GM12801 (cell line): ENCODE data around the gene G2E3.

Experiments used
- CTCF ChIP-seq: IDR thresholded peaks from one replicate; pipeline ENCODE4 v1.5.1; 2011; ENCODE audit warnings: control low read depth; ENCODE audit not compliant: insufficient read length; ENCODE audit errors: extremely low read depth

G2E3 gene

GRCh38 chr14:30625533-30625932, 66.6 kb downstream of the G2E3 start:
- no peak for TF ChIP-seq CTCF

DNA sequence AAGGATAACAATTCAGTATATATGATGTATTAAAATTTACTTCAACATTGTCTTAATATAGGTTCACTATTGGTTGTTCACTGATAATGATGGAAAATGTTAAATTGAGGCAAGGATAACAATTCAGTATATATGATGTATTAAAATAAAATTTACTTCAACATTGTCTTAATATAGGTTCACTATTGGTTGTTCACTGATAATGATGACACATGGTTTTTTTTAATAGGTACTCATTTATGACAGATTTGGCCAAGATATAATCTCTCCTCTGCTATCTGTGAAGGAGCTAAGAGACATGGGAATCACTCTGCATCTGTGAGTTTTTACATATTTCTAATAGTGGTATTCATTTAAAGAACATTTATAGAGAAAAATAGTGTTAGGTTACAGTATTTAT, 71.3 kb downstream of the G2E3 start:
- TF ChIP-seq CTCF: no peak

DNA sequence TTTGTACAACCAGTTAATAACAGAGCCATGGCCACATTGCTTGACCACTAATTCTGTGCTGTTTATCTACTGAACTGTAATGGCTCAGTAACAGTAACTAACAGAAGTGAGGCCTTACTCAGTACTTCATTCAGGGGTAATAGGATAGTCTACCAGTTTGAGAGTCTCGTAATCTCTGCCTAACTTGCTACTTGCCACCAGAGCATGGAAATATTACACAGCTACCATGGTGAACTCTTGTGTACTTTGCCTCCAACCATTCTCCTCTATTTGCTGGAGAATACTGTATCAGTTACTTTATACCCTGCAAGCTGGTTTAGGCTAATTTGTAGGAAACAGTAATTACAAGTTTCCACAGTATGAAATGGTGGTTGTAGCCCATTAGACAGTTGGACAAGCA, 73.8 kb downstream of the G2E3 start:
- TF ChIP-seq CTCF: no peak

DNA sequence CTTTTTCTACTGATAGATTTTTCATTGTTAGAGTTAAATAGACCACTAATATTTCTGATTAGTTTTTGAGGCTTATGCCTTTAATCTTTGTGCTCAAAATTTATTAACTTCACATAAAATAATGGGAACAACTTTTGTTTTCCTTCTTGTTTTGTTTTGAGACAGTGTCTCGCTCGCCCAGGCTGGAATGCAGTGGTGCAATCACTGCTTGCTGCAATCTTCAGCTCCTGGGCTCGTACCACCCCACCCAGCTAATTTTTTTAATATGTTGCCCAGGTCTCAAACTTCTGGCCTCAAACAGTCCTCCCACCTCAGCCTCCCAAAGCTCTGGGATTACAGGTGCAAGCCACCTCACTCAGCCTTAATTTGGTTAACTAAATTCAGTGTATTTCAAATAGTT, 80.0 kb downstream of the G2E3 start:
- TF ChIP-seq CTCF: no peak

GRCh38 chr14:30641207-30641606, 82.2 kb downstream of the G2E3 start:
- no peak for TF ChIP-seq CTCF

GRCh38 chr14:30645600-30645999, 86.6 kb downstream of the G2E3 start:
- TF ChIP-seq CTCF: no peak

DNA sequence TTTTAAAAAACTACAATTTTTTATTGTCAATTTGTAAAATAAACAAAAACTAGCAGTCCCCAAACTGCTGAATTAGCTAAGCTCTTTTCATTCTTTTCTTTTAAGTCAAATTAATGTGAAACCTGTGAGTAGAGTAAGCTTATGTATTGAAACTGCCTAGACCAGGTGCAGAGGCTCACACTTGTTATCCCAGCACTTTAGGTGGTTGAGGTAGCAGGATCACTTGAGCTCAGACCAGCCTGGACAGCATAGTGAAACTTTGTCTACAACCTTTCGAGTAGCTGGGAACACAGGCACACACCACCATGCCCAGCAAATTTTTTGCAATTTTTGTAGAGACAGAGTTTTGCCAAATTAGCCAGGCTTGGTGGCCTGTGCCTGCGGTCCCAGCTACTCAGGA, 89.5 kb downstream of the G2E3 start:
- no peak for TF ChIP-seq CTCF

DNA sequence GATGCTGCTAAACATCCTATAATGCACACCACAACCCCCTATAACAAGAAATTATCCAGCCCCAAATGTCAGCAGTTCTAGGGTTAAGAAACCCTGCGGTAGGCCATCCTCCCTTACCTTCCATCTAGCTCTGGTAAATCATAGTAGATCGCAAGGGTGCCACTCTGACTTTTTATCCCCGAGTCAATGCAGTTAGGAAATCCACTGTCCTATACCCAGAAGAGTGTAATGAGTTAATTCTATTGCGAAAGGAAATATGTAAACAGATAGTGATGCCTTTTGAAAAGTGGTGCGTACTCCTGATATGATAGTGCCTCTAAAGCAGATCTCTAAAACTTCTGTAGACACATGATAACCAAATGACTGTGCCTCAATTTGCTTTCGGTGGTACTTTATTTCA, 93.0 kb downstream of the G2E3 start:
- TF ChIP-seq CTCF: no peak
